ENCODE data around the gene PEX10. TPM values are rescaled to one million over a fixed set of nuclear protein-coding genes. Genes with fewer than 3 reads are reported as not detected.

PEX10 gene
- total and polyA plus RNA-seq, 2 of the 8 experiments (the other 6 are each of a cell fraction or from before 2014, with no cell fraction given): 24.3 to 26.9 TPM

DNA sequence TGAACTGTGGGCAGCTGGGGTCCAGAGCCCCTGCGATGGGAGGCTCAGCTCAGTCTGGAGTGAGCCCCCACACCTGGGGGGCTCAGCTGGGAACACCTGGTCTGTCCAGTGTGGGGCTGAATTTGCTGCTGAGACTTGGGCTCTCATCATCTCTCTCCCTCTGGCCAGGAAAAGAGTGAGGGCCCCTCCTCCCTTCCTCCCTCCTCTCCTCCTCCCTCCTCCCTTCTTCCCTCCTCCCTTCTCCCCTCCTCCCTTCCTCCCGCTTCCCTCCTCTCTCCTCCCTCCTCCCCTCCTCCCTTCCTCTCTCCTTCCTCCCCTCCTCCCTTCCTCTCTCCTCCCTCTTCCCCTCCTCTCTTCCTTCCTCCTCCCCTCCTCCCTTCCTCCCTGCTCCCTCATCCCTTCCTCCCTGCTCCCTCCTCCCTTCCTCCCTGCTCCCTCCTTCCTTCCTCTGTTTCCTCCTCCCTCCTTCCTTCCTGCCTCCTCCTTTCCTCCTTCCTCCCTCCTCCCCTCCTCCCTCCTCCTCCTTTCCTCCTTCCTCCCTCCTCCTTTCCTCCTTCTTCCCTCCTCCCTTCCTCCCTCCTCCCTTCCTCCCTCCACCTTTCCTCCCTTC is 23.5 kb upstream of the PEX10 start:
- H3K18ac ChIP-seq (ENCODE audit: extremely low read depth, low read length): peak overlapping the region; percentile 32; the same call in 1 of the 2 replicates
- no peak overlapping the region for H3K4me3 ChIP-seq (ENCODE audit: extremely low read depth in 1 of 4, insufficient read depth in 2 of 4, low read depth in 3 of 4, low read length in 4 of 4)
- POLR2A ChIA-PET (ENCODE audit: partially characterized antibody): interaction anchor here (1.2 kb wide), 1 partner anchor 32 kb away, joined by 3 read pairs; no protein-coding TSS in a partner anchor
- CTCF ChIA-PET (ENCODE audit: partially characterized antibody): no interaction called here
- 0 out of 2 replicates have a peak overlapping the region, but pooled peaks have one; percentile 6 for H2AK5ac ChIP-seq (ENCODE audit: low read depth, low read length)
- no peak overlapping the region for H3K14ac ChIP-seq (ENCODE audit: insufficient read length)
- DNase-seq (ENCODE audit: low read depth in 1 of 2, low spot score in 2 of 2) (no peak), FAIRE-seq (no peak)
- no peaks in the 10 kb centered on the region; a peak in 1 of 4 replicates for H3K9me3 ChIP-seq (ENCODE audit: insufficient read depth in 2 of 2, low read depth in 1 of 2, low read length in 1 of 2)
- H4K5ac ChIP-seq (ENCODE audit: insufficient read length, low read depth, low read length): no peak overlapping the region
- no peak overlapping the region for H2BK12ac ChIP-seq (ENCODE audit: low read depth, low read length)
- H3K4me2 ChIP-seq (ENCODE audit: insufficient read depth in 1 of 2, low read depth in 2 of 2, low read length in 2 of 2): no peak overlapping the region
- WGBS, 2 experiments (ENCODE audit: extremely low coverage in 1 of 2, insufficient coverage in 1 of 2, insufficient read length in 1 of 2, insufficient replicate concordance in 2 of 2, low coverage in 1 of 2, low lambda C conversion rate in 2 of 2, missing lambda C conversion rate in 1 of 2): 100% methylated on average over 1 of the region's 2 CpGs; no CpG with 5 or more reads in 1 of the 2 experiments
- H2AFZ ChIP-seq (ENCODE audit: low read length): no peak overlapping the region
- no peaks in the 10 kb centered on the region for H3K36me3 ChIP-seq (ENCODE audit: control insufficient read depth in 2 of 4, insufficient read depth in 4 of 4, low read length in 3 of 4)
- no peak overlapping the region for H3K4ac ChIP-seq (replicated peaks; ENCODE audit: insufficient read length, low read depth, low read length)
- no peak overlapping the region for H3K27ac ChIP-seq (ENCODE audit: low read depth, low read length)
- no peak overlapping the region for H3K56ac ChIP-seq (replicated peaks; ENCODE audit: insufficient read length, low read depth, low read length)
- H2BK5ac ChIP-seq (ENCODE audit: low read depth, low read length): no peak overlapping the region
- no peak overlapping the region for H3K23ac ChIP-seq (ENCODE audit: insufficient read length)
- no peak overlapping the region for H2BK15ac ChIP-seq (ENCODE audit: low read length)
- H3K79me1 ChIP-seq (ENCODE audit: low read depth, low read length): no peaks in the 10 kb centered on the region
- no peaks in the 10 kb centered on the region for H3K79me2 ChIP-seq (ENCODE audit: control insufficient read depth in 1 of 2, insufficient read depth in 2 of 2, low read length in 2 of 2)
- no peak overlapping the region for H2BK20ac ChIP-seq (ENCODE audit: low read length)
- H3K23me2 ChIP-seq (ENCODE audit: low read depth, low read length): no peaks in the 10 kb centered on the region
- no peak overlapping the region for H2BK120ac ChIP-seq (replicated peaks; ENCODE audit: low read depth, low read length)
- no peaks in the 10 kb centered on the region; a peak in 2 of 7 replicates for H3K27me3 ChIP-seq (replicated peaks in 1 of 4; ENCODE audit: control insufficient read depth in 3 of 4, extremely low read depth in 1 of 4, insufficient read depth in 3 of 4, low read length in 3 of 4)
- no peak overlapping the region for H4K91ac ChIP-seq (replicated peaks; ENCODE audit: insufficient read length, low read length)
- H3K9ac ChIP-seq (replicated peaks in 1 of 4; ENCODE audit: extremely low read depth in 1 of 4, low read depth in 3 of 4, low read length in 3 of 4): no peak overlapping the region
- H4K8ac ChIP-seq (ENCODE audit: extremely low read depth, insufficient read depth, low read length): no peak overlapping the region
- no peaks in the 10 kb centered on the region for H3K4me1 ChIP-seq (replicated peaks in 1 of 4; ENCODE audit: control insufficient read depth in 3 of 4, insufficient read depth in 4 of 4, low read length in 3 of 4)
- peaks cover 0 to 1% of the 10 kb centered on the region in 2 experiments for H4K20me1 ChIP-seq (replicated peaks in 1 of 2; ENCODE audit: control insufficient read depth in 1 of 2, insufficient read depth in 2 of 2, low read length in 2 of 2)
- TF ChIP-seq CTBP2 (IDR thresholded peaks at IDR 0.05; ENCODE audit: borderline replicate concordance, insufficient read depth, insufficient read length, low read length) (no peak), ASH2L (IDR thresholded peaks at IDR 0.05; ENCODE audit: low read length) (no peak), CHD2 (IDR thresholded peaks at IDR 0.05; ENCODE audit: low read length) (no peak), FOSL1 (IDR thresholded peaks at IDR 0.05; ENCODE audit: insufficient read depth, low read depth, low read length) (no peak), TAF1 (IDR thresholded peaks at IDR 0.05; ENCODE audit: low read depth, low read length) (no peak), CREB1 (IDR thresholded peaks at IDR 0.05) (no peak), SUZ12 (IDR thresholded peaks at IDR 0.05; ENCODE audit: low read length) (no peak), GABPA (IDR thresholded peaks at IDR 0.05; ENCODE audit: borderline replicate concordance, insufficient read depth, low read length) (no peak), NRF1 (IDR thresholded peaks at IDR 0.05; ENCODE audit: low read depth, low read length) (no peak), EP300 (IDR thresholded peaks at IDR 0.05; ENCODE audit: borderline replicate concordance in 1 of 2, low read depth in 2 of 2, low read length in 2 of 2) (no peak)
- TF ChIP-seq, protein P1, sequence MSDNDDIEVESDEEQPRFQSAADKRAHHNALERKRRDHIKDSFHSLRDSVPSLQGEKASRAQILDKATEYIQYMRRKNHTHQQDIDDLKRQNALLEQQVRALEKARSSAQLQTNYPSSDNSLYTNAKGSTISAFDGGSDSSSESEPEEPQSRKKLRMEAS (IDR thresholded peaks at IDR 0.05): no peak

Data from H1 (cell line).